HCT116 (cell line): ENCODE data around the gene MSL1. TPM values are rescaled to one million over a fixed set of nuclear protein-coding genes. Genes with fewer than 3 reads are reported as not detected.

Source experiments
- ATAC-seq: fragments of 200-7000 bp; cut with Tn5 transposase; 2 replicates; pipeline ENCODE4 v1.9.1; 2020; ENCODE audit warnings: mild to moderate bottlenecking, moderate library complexity
- BruUV-seq: library from RNA; stranded (reverse); fragments of 400-500 nt; replicated peaks from 2 replicates; lab custom pipeline; 2021; lab: Mats Ljungman, UMichigan
- CTCF ChIA-PET: fragments of 300-600 bp; sonication (Branson Sonifier 250); formaldehyde crosslinking; loops from one replicate; lab custom pipeline; 2021; ENCODE audit warnings: antibody characterized with exemption; lab: Charles Lee
- POLR2A ChIA-PET: fragments of 300-600, 350-600 bp; sonication (Branson Sonifier 250); formaldehyde crosslinking; loops from one replicate; lab custom pipeline; 2021; ENCODE audit warnings: antibody characterized with exemption; lab: Charles Lee
- RAD21 ChIA-PET, 2 experiments: fragments of 300-600 bp; sonication (Branson Sonifier 250); formaldehyde crosslinking; loops; one replicate each; lab custom pipeline; 2023; ENCODE audit warnings: low total read pairs in 2 of 2; ENCODE audit not compliant: uncharacterized antibody in 2 of 2, unreplicated experiment in 2 of 2, low non-redundant PET in 1 of 2; lab: Charles Lee
- DNase-seq: peaks from one replicate; pipeline ENCODE4 v3.0.0-alpha.2; 2010; ENCODE audit warnings: low read depth, low spot score
- H2AFZ ChIP-seq: fragments of 200-600 bp; shearing (Covaris generic), sonication (generic); 2 replicates; pipeline ENCODE4 v1.6.1; 2017; ENCODE audit warnings: low read depth, mixed run types, mixed read lengths, antibody characterized with exemption, low read length; ENCODE audit not compliant: poor library complexity, severe bottlenecking
- H3K27ac ChIP-seq: 2 replicates; pipeline ENCODE4 v1.5.1; 2012; ENCODE audit warnings: low read depth, low read length
- H3K27me3 ChIP-seq: fragments of 200-600 bp; sonication (generic); 2 replicates; pipeline ENCODE4 v1.6.1; 2016; ENCODE audit warnings: mixed run types, low read length, mixed read lengths; ENCODE audit not compliant: insufficient read depth
- H3K36me3 ChIP-seq, 2 experiments: fragments of 200-500 bp in 1 of 2; fragments of 200-600 bp in 1 of 2; sonication (Bioruptor generic) in 1 of 2; sonication (generic) in 1 of 2; 2 replicates each; pipeline versions ENCODE4 v1.5.1 to v1.6.1; 2014 to 2016; ENCODE audit warnings: low read length in 2 of 2, inconsistent platforms in 1 of 2, mixed read lengths in 1 of 2, mixed run types in 1 of 2; ENCODE audit not compliant: insufficient read depth in 2 of 2, control insufficient read depth in 1 of 2
- H3K4me1 ChIP-seq, 2 experiments: fragments of 200-600 bp in 1 of 2; sonication (generic) in 1 of 2; 2 replicates each; pipeline versions ENCODE4 v1.5.1 to v1.6.1; 2012 to 2017; ENCODE audit warnings: low read length in 2 of 2, inconsistent platforms in 1 of 2, mild to moderate bottlenecking in 1 of 2, mixed read lengths in 1 of 2, mixed run types in 1 of 2, moderate library complexity in 1 of 2; ENCODE audit not compliant: insufficient read depth in 2 of 2, control insufficient read depth in 1 of 2
- H3K4me2 ChIP-seq: fragments of 200-600 bp; sonication (generic); 2 replicates; pipeline ENCODE4 v1.6.1; 2017; ENCODE audit warnings: mixed run types, low read length, mixed read lengths
- H3K4me3 ChIP-seq, 2 experiments: fragments of 200-600 bp in 1 of 2; sonication (generic) in 1 of 2; replicated peaks in 1 of 2; 2 replicates each; pipeline ENCODE4 v1.5.1; 2011 to 2016; ENCODE audit warnings: low read length in 2 of 2, control low read depth in 1 of 2, low read depth in 1 of 2, mild to moderate bottlenecking in 1 of 2, mixed read lengths in 1 of 2, mixed run types in 1 of 2
- H3K79me2 ChIP-seq: fragments of 200-600 bp; sonication (generic); 2 replicates; pipeline ENCODE4 v1.6.1; 2017; ENCODE audit warnings: mild to moderate bottlenecking, mixed run types, low read length, moderate library complexity, mixed read lengths; ENCODE audit not compliant: insufficient read depth
- H3K9ac ChIP-seq: fragments of 200-600 bp; sonication (generic); 2 replicates; pipeline ENCODE4 v1.6.1; 2016; ENCODE audit warnings: low read length, mixed read lengths
- H3K9me2 ChIP-seq: fragments of 200-600 bp; sonication (generic), shearing (Covaris generic); 2 replicates; pipeline ENCODE4 v1.6.1; 2017; ENCODE audit warnings: mixed run types, mild to moderate bottlenecking, moderate library complexity; ENCODE audit not compliant: insufficient read depth
- H3K9me3 ChIP-seq, 2 experiments: fragments of 200-500 bp in 1 of 2; fragments of 200-600 bp in 1 of 2; sonication (Bioruptor generic) in 1 of 2; sonication (generic) in 1 of 2; 2 replicates each; pipeline ENCODE4 v1.6.1; 2014 to 2017; ENCODE audit warnings: low read length in 2 of 2, mixed read lengths in 2 of 2, inconsistent platforms in 1 of 2, low read depth in 1 of 2, mild to moderate bottlenecking in 1 of 2, mixed run types in 1 of 2, moderate library complexity in 1 of 2; ENCODE audit not compliant: control insufficient read depth in 1 of 2, insufficient read depth in 1 of 2
- H4K20me1 ChIP-seq: fragments of 200-600 bp; sonication (generic), shearing (Covaris generic); 2 replicates; pipeline ENCODE4 v1.6.1; 2017; ENCODE audit warnings: mixed run types, mild to moderate bottlenecking, moderate library complexity; ENCODE audit not compliant: insufficient read depth
- CBX3 ChIP-seq: IDR thresholded peaks from 2 replicates; pipeline ENCODE4 v1.6.1; 2012; ENCODE audit warnings: low read depth
- CEBPB ChIP-seq: IDR thresholded peaks from 2 replicates; pipeline ENCODE4 v1.6.1; 2012; ENCODE audit warnings: low read depth
- EGR1 ChIP-seq: IDR thresholded peaks from 2 replicates; pipeline ENCODE4 v1.6.1; 2012; ENCODE audit warnings: low read depth
- EZH2 ChIP-seq: fragments of 200-600 bp; sonication (generic); IDR thresholded peaks from 2 replicates; pipeline ENCODE4 v1.6.1; 2017; ENCODE audit warnings: antibody characterized with exemption, mixed run types
- EZH2phosphoT487 ChIP-seq: fragments of 200-600 bp; IDR thresholded peaks from 2 replicates; pipeline ENCODE4 v1.6.1; 2018; ENCODE audit warnings: antibody characterized with exemption, borderline replicate concordance
- FOSL1 ChIP-seq: IDR thresholded peaks from 2 replicates; pipeline ENCODE4 v1.6.1; 2012; ENCODE audit warnings: low read depth
- POLR2A ChIP-seq: IDR thresholded peaks from 2 replicates; pipeline ENCODE4 v1.7.0; 2011; ENCODE audit warnings: borderline replicate concordance; ENCODE audit not compliant: insufficient read depth, insufficient read length; ENCODE audit errors: extremely low read depth
- RAD21 ChIP-seq: IDR thresholded peaks from 2 replicates; pipeline ENCODE4 v1.6.1; 2012; ENCODE audit warnings: low read depth, mild to moderate bottlenecking
- SIN3A ChIP-seq: IDR thresholded peaks from 2 replicates; pipeline ENCODE4 v1.6.1; 2012; ENCODE audit warnings: low read depth
- SP1 ChIP-seq: IDR thresholded peaks from 2 replicates; pipeline ENCODE4 v1.6.1; 2012; ENCODE audit warnings: low read depth
- SRF ChIP-seq: IDR thresholded peaks from 2 replicates; pipeline ENCODE4 v1.6.1; 2012; ENCODE audit warnings: low read depth
- ZFX ChIP-seq: fragments of 450-650 bp; IDR thresholded peaks from 2 replicates; pipeline ENCODE4 v1.6.1; 2017
- ZNF274 ChIP-seq: fragments of 200-500 bp; sonication (Bioruptor generic); IDR thresholded peaks from 2 replicates; pipeline ENCODE4 v1.6.1; 2014; ENCODE audit warnings: mild to moderate bottlenecking, low read depth, low read length, inconsistent platforms
- intact Hi-C: fragments of 100-400 bp; cut with micrococcal nuclease; formaldehyde crosslinking; loops from 2 replicates; pipeline ENCODE4 v1.10.0; 2022
- total RNA-seq: library from RNA; stranded (reverse); gene quantifications from one replicate; pipeline ENCODE4 v1.2.1, GENCODE V29; 2021; ENCODE audit not compliant: unreplicated experiment
- TF ChIP-seq, protein P1 (sequence below), 3 experiments: fragments of 200-600 bp in 1 of 3; sonication (generic) in 1 of 3; IDR thresholded peaks in 2 of 3; conservative IDR thresholded peaks in 1 of 3; 2 replicates each; pipeline ENCODE4 v1.5.1; 2012 to 2017; ENCODE audit warnings: low read depth in 2 of 3, low read length in 2 of 3, antibody characterized with exemption in 1 of 3, borderline replicate concordance in 1 of 3, control low read depth in 1 of 3, mild to moderate bottlenecking in 1 of 3, mixed read lengths in 1 of 3, mixed run types in 1 of 3, moderate library complexity in 1 of 3; ENCODE audit not compliant: insufficient read depth in 1 of 3
- TF ChIP-seq, protein P2 (sequence below): IDR thresholded peaks from 2 replicates; pipeline ENCODE4 v1.6.1; 2011; ENCODE audit warnings: mild to moderate bottlenecking, low read length, moderate library complexity; ENCODE audit not compliant: insufficient replicate concordance; ENCODE audit errors: extremely low read depth

Gene MSL1
- total RNA-seq, 1 experiment from 2014 or later: 67.2 TPM

DNA sequence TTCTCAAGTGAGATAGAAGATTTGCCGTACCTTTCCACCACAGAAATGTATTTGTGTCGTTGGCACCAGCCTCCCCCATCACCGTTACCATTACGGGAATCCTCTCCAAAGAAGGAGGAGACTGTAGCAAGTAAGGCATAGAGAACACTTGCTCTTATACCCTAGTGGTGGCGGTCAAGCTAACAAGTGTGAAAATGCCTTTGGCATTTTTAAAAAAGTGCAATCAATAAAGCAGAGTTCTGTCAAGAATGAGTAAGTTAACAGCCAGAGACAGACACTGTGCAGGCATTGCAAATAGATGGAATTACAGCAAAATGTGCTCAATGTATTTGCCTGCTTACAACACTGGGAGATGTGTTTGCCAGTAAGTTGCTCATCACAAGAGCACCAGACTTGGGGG lies 7.7 kb downstream of the MSL1 start:
- Histone ChIP-seq H3K4me3 (no peak overlapping the region), H2AFZ (no peak overlapping the region)
- TF ChIP-seq RAD21 (no peak), ZFX (no peak), SRF (no peak), SP1 (no peak), EZH2phosphoT487 (no peak)
- TF ChIP-seq, protein P1, sequence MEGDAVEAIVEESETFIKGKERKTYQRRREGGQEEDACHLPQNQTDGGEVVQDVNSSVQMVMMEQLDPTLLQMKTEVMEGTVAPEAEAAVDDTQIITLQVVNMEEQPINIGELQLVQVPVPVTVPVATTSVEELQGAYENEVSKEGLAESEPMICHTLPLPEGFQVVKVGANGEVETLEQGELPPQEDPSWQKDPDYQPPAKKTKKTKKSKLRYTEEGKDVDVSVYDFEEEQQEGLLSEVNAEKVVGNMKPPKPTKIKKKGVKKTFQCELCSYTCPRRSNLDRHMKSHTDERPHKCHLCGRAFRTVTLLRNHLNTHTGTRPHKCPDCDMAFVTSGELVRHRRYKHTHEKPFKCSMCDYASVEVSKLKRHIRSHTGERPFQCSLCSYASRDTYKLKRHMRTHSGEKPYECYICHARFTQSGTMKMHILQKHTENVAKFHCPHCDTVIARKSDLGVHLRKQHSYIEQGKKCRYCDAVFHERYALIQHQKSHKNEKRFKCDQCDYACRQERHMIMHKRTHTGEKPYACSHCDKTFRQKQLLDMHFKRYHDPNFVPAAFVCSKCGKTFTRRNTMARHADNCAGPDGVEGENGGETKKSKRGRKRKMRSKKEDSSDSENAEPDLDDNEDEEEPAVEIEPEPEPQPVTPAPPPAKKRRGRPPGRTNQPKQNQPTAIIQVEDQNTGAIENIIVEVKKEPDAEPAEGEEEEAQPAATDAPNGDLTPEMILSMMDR (IDR thresholded peaks at IDR 0.05 in 2 of 3, conservative IDR thresholded peaks at IDR 0.05 in 1 of 3; ENCODE audit: borderline replicate concordance in 1 of 3, insufficient read depth in 1 of 3, low read depth in 2 of 3, low read length in 2 of 3): 0 out of 6 replicates have a peak, but pooled peaks of 1 of the 3 experiments have one; percentile 19
- TF ChIP-seq, all 23 proteins: peak for 1
- no peaks in the 10 kb centered on the region for H3K9me2 ChIP-seq
- ChIA-PET CTCF (no interaction called here), RAD21 (interaction anchor here in 1 of 2 experiments (1.4 kb wide), 1 partner anchor 16 kb away, joined by 3 read pairs; no protein-coding TSS in a partner anchor), POLR2A (interaction anchor here (1.4 kb wide), 1 partner anchor 16 kb away, joined by 3 read pairs; no protein-coding TSS in a partner anchor)
- peaks cover 52 to 69% of the 10 kb centered on the region in 2 experiments for H3K36me3 ChIP-seq
- no peaks in the 10 kb centered on the region for H3K9me3 ChIP-seq
- no peak overlapping the region for H3K27ac ChIP-seq
- no peaks in the 10 kb centered on the region for H4K20me1 ChIP-seq
- no peak overlapping the region for H3K4me2 ChIP-seq
- DNase-seq (no peak), ATAC-seq (no peak)
- intact Hi-C loops: no loop called here
- H3K9ac ChIP-seq: no peak overlapping the region
- no peaks in the 10 kb centered on the region for H3K27me3 ChIP-seq
- H3K4me1 ChIP-seq: peaks cover 0 to 4% of the 10 kb centered on the region in 2 experiments; a peak in 2 of 4 replicates
- H3K79me2 ChIP-seq: peaks cover 43% of the 10 kb centered on the region
- no TSS peak for BruUV-seq

DNA sequence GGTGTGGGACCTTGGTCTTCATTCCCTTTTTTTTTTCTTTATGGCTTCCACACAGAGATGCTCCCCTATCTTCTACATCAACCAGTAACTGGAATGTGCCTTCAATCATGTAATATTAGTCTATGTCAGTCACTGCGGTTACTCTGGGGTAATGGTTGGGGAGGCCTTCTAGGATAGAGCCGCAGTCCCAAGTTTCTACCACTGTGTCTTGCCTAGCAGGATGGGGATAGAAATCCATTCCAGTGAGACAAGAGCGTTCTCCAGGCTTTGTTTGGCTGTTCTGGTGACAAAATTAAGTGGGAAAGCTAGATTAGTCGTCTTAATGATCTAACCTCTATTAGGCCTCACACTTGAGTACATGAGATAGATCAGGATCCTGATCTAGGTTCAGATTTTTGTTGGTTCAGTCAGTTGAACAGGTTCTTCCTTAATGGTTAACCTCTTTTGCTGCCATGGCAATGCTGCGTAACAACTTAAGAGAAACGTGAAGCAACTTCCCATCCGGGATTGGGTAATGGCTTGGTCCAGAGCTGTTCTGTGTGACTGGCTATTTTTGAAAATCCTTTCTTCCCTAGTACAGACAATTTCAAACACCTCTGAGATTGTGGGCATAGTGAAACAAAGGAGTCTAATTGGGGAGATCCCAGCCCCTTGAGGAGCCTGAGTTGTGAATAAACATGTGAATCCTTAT lies 8.7 kb downstream of the MSL1 start:
- H3K27ac ChIP-seq: no peak overlapping the region
- ChIA-PET CTCF (no interaction called here), POLR2A (no interaction called here)
- TF ChIP-seq EGR1 (no peak), FOSL1 (no peak), SIN3A (no peak), SP1 (no peak), CBX3 (no peak), POLR2A (no peak), CEBPB (no peak), ZNF274 (no peak), EZH2 (no peak)
- TF ChIP-seq, protein P2, sequence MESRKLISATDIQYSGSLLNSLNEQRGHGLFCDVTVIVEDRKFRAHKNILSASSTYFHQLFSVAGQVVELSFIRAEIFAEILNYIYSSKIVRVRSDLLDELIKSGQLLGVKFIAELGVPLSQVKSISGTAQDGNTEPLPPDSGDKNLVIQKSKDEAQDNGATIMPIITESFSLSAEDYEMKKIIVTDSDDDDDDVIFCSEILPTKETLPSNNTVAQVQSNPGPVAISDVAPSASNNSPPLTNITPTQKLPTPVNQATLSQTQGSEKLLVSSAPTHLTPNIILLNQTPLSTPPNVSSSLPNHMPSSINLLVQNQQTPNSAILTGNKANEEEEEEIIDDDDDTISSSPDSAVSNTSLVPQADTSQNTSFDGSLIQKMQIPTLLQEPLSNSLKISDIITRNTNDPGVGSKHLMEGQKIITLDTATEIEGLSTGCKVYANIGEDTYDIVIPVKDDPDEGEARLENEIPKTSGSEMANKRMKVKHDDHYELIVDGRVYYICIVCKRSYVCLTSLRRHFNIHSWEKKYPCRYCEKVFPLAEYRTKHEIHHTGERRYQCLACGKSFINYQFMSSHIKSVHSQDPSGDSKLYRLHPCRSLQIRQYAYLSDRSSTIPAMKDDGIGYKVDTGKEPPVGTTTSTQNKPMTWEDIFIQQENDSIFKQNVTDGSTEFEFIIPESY: no peak

More for the DNA sequence above, 8.7 kb downstream of the MSL1 start:
- Histone ChIP-seq H3K27me3 (no peaks in the 10 kb centered on the region), H3K79me2 (peaks cover 33% of the 10 kb centered on the region), H3K36me3 (peaks cover 56 to 69% of the 10 kb centered on the region in 2 experiments), H3K4me2 (no peak overlapping the region), H3K4me1 (no peaks in the 10 kb centered on the region), H3K9ac (no peak overlapping the region), H3K9me2 (no peaks in the 10 kb centered on the region), H2AFZ (no peak overlapping the region), H4K20me1 (no peaks in the 10 kb centered on the region), H3K9me3 (no peaks in the 10 kb centered on the region), H3K4me3 (no peak overlapping the region)
- RAD21 ChIA-PET: no interaction called here
- no TSS peak for BruUV-seq
- ATAC-seq (no peak), DNase-seq (no peak)
- intact Hi-C loops: no loop called here
